ENCODE data around the gene LENG1.

- TF ChIP-seq POLR2A (IDR thresholded peaks at IDR 0.05; ENCODE audit: low read length) = no peak
- no peak for TF ChIP-seq GATA1 (IDR thresholded peaks at IDR 0.05; ENCODE audit: low read depth, low read length)
Measured at GRCh38 chr19:54151362-54152035, 8.0 kb downstream of the LENG1 start.
